Measurements from ENCODE around the gene ADARB2. TPM values are rescaled to one million over a fixed set of nuclear protein-coding genes. Genes with fewer than 3 reads are reported as not detected.

ADARB2 gene
- total and polyA plus RNA-seq, 10 of the 15 experiments (the other 5 are each of a cell fraction or from before 2014, with no cell fraction given): 0.02 to 4.1 (median 0.76) TPM

DNA sequence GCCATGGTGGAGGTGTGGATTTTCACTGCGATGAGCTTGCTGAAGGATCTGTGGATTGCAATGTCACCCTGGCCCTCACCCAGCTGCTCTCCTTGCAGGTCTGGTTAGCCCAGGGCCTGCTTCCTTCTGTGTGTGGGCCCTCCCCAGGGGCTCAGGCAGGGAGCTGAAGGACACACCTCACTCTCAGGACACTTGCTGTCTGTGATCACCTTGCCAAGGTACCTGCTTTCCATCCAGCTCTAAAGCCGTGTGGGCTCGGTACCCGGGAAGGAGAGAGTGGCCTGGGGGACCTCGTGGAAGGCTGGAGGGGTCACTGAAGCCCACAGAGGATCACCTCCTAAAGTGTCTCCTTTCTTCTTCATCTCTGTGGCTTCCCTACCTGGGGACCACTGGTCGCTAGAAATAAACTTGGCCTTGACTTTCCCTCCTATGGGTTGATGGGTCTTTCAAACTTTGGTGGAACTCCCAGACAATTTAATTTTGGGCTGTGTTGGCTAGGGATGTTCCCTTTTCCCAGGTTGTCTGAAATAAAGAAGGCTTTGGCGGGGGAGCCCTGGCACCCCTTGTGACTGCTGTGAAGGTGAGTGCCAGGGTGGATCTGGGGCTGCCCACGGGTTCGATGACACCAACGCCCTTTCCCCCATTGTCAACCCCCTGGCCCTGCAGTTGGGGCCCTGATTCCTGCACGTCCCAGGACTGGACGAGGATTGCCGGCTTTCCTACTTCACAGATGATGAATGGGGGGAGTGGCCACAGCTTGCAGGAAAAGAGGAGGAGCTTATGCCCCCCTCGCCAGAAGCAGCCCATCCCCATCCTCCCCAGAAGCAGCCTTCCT is 331.0 kb downstream of the ADARB2 start (continued):
- TF ChIP-seq, protein P1, sequence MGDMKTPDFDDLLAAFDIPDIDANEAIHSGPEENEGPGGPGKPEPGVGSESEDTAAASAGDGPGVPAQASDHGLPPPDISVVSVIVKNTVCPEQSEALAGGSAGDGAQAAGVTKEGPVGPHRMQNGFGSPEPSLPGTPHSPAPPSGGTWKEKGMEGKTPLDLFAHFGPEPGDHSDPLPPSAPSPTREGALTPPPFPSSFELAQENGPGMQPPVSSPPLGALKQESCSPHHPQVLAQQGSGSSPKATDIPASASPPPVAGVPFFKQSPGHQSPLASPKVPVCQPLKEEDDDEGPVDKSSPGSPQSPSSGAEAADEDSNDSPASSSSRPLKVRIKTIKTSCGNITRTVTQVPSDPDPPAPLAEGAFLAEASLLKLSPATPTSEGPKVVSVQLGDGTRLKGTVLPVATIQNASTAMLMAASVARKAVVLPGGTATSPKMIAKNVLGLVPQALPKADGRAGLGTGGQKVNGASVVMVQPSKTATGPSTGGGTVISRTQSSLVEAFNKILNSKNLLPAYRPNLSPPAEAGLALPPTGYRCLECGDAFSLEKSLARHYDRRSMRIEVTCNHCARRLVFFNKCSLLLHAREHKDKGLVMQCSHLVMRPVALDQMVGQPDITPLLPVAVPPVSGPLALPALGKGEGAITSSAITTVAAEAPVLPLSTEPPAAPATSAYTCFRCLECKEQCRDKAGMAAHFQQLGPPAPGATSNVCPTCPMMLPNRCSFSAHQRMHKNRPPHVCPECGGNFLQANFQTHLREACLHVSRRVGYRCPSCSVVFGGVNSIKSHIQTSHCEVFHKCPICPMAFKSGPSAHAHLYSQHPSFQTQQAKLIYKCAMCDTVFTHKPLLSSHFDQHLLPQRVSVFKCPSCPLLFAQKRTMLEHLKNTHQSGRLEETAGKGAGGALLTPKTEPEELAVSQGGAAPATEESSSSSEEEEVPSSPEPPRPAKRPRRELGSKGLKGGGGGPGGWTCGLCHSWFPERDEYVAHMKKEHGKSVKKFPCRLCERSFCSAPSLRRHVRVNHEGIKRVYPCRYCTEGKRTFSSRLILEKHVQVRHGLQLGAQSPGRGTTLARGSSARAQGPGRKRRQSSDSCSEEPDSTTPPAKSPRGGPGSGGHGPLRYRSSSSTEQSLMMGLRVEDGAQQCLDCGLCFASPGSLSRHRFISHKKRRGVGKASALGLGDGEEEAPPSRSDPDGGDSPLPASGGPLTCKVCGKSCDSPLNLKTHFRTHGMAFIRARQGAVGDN (IDR thresholded peaks at IDR 0.05): no peak
- TF ChIP-seq NR2F1 (conservative IDR thresholded peaks at IDR 0.05): no peak
- no peak for TF ChIP-seq YBX1 (IDR thresholded peaks at IDR 0.05)
- no peak for TF ChIP-seq BMI1 (IDR thresholded peaks at IDR 0.05; ENCODE audit: borderline replicate concordance)

DNA sequence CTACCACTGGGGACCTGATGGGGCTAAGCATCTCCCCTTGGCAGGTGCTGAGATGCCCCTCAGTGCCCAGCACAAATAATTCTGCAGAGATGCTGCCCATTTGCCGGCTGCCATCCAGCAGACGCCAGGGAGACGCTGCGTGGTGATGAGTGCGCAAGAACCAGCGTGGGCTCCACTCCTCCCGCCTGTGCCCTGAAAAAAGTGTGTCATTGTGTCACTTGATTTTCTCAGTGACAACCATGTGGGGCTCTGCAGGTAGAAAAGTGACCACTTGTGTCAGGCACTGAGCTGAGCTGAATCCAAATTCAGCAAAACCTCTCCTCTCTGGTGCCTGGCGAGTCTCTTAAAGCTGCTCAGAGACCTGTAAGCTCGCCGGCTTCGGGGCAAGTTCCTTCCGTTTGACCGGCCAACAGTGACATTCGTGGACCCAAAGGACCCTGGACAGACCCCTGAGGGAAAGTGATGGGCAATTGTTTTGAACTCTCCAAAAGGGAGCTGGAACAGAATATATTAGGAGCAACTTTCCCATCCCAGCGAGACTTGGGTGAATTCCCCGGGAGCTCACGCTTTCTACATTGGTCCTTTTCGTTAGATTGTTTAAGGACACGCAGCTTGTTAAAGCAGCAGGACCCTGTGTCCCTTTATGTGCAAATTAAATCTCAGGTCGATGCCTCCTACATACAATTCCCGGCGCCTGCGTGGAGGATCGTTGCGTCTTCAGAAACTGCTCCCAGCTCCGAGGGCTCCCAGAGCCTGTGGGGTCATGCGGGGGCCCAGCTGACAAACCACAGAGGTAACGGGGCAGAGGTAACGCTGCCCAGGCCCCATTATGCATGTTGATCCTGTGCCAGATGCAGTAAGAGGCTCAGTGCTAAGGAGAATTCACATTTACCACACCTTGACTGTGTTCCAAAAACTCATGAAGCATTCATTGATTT is 332.7 kb downstream of the ADARB2 start:
- H3K4me2 ChIP-seq (ENCODE audit: control insufficient read depth, insufficient read depth): no peak overlapping the region
- WGBS (ENCODE audit: insufficient coverage, insufficient replicate concordance, low lambda C conversion rate, missing lambda C conversion rate): 56% methylated on average over 29 of the region's 29 CpGs
- no peaks in the 10 kb centered on the region for H4K20me1 ChIP-seq (ENCODE audit: control insufficient read depth, insufficient read depth)
- no peaks in the 10 kb centered on the region for H3K36me3 ChIP-seq (ENCODE audit: control insufficient read depth in 2 of 2, insufficient read depth in 2 of 2, low read length in 1 of 2)
- ChIA-PET RAD21 (ENCODE audit: unreplicated experiment) (no interaction called here), SMC1A (ENCODE audit: uncharacterized antibody, unreplicated experiment) (interaction anchor here (1.1 kb wide), 1 partner anchor 509 kb away, joined by 3 read pairs; no protein-coding TSS in a partner anchor), CTCF (interaction anchor here (0.5 to 1.8 kb wide), 3 partner anchors 16 to 565 kb away, joined by 3 to 5 read pairs (median 3); no protein-coding TSS in a partner anchor), POLR2A (no interaction called here)
- in situ Hi-C loops (cut with MboI) (no loop called here), intact Hi-C loops (cut with micrococcal nuclease; ENCODE audit: unreplicated experiment) (no loop called here)
- no peaks in the 10 kb centered on the region for H3K4me1 ChIP-seq (ENCODE audit: control insufficient read depth, insufficient read depth, low read length)
- H3K79me2 ChIP-seq (ENCODE audit: control insufficient read depth, insufficient read depth, low read length): no peaks in the 10 kb centered on the region
- ATAC-seq (no peak), FAIRE-seq (no peak), DNase-seq (ENCODE audit: low read depth, low spot score) (no peak)
- H3K4me3 ChIP-seq: no peak overlapping the region
- no peaks in the 10 kb centered on the region for H3K27me3 ChIP-seq (replicated peaks in 1 of 2; ENCODE audit: control insufficient read depth in 2 of 2, insufficient read depth in 2 of 2, low read length in 1 of 2)
- H3K9me3 ChIP-seq (replicated peaks; ENCODE audit: control insufficient read depth, insufficient read depth, low read length): no peaks in the 10 kb centered on the region
- no peak overlapping the region for H2AFZ ChIP-seq (ENCODE audit: control insufficient read depth, low read depth, low read length)
- H3K27ac ChIP-seq (ENCODE audit: control insufficient read depth, insufficient read depth): no peak overlapping the region
- BruUV-seq (replicated peaks): no TSS peak
- H3K9ac ChIP-seq (ENCODE audit: control insufficient read depth, insufficient read depth, low read length): no peak overlapping the region
- TF ChIP-seq CHD4 (IDR thresholded peaks at IDR 0.05) (no peak), GABPA (IDR thresholded peaks at IDR 0.05; ENCODE audit: low read depth) (no peak)
- TF ChIP-seq, protein P2, sequence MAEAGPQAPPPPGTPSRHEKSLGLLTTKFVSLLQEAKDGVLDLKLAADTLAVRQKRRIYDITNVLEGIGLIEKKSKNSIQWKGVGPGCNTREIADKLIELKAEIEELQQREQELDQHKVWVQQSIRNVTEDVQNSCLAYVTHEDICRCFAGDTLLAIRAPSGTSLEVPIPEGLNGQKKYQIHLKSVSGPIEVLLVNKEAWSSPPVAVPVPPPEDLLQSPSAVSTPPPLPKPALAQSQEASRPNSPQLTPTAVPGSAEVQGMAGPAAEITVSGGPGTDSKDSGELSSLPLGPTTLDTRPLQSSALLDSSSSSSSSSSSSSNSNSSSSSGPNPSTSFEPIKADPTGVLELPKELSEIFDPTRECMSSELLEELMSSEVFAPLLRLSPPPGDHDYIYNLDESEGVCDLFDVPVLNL (IDR thresholded peaks at IDR 0.05; ENCODE audit: low read depth, low read length): no peak
- TF ChIP-seq, protein P3, sequence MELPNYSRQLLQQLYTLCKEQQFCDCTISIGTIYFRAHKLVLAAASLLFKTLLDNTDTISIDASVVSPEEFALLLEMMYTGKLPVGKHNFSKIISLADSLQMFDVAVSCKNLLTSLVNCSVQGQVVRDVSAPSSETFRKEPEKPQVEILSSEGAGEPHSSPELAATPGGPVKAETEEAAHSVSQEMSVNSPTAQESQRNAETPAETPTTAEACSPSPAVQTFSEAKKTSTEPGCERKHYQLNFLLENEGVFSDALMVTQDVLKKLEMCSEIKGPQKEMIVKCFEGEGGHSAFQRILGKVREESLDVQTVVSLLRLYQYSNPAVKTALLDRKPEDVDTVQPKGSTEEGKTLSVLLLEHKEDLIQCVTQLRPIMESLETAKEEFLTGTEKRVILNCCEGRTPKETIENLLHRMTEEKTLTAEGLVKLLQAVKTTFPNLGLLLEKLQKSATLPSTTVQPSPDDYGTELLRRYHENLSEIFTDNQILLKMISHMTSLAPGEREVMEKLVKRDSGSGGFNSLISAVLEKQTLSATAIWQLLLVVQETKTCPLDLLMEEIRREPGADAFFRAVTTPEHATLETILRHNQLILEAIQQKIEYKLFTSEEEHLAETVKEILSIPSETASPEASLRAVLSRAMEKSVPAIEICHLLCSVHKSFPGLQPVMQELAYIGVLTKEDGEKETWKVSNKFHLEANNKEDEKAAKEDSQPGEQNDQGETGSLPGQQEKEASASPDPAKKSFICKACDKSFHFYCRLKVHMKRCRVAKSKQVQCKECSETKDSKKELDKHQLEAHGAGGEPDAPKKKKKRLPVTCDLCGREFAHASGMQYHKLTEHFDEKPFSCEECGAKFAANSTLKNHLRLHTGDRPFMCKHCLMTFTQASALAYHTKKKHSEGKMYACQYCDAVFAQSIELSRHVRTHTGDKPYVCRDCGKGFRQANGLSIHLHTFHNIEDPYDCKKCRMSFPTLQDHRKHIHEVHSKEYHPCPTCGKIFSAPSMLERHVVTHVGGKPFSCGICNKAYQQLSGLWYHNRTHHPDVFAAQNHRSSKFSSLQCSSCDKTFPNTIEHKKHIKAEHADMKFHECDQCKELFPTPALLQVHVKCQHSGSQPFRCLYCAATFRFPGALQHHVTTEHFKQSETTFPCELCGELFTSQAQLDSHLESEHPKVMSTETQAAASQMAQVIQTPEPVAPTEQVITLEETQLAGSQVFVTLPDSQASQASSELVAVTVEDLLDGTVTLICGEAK (IDR thresholded peaks at IDR 0.05; ENCODE audit: borderline replicate concordance): no peak

Data from GM12878 (cell line).